ENCODE results near the gene ALG3. TPM values are rescaled to one million over a fixed set of nuclear protein-coding genes. Genes with fewer than 3 reads are reported as not detected.
A peak's percentile ranks its signal among the peaks of the same experiment; 100 is the strongest.
"Not testable (repeated sequence)": the region's sequence is repeated elsewhere in the genome, so short reads cannot be mapped to it uniquely, and the experiment has no call there.

ALG3 gene
- total RNA-seq, 6 donors from 2014 or later = 16.2 to 60.8 (median 37.6) TPM

DNA sequence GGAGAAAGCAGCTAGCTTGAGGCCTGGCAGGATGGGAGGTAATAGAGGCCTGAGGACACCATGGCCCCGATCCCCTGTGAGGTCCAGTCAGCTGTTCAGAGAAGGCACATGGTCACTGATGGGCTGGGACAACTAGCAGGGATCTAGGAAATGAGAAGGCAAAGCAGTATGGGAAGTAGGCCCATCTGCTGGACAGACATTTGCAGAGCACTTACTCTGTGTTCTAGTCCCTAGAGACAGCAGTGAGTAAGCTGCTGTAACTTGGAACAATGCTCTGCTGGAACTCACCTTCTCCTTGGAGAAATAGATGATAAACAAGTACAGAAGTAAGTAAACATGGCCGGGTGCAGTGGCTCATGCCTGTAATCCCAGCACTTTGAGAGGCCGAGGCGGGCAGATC is 34.2 kb upstream of the ALG3 start:
- Histone ChIP-seq H3K4me3 (no peak overlapping the region), H3K27me3 (no peaks in the 10 kb centered on the region), H3K36me3 (no peaks in the 10 kb centered on the region), H3K4me1 (no peaks in the 10 kb centered on the region), H3K9me3 (no peaks in the 10 kb centered on the region), H3K27ac (no peak overlapping the region)
- no peak for TF ChIP-seq POLR2A (IDR thresholded peaks at IDR 0.05)
- no peak for TF ChIP-seq CTCF (IDR thresholded peaks at IDR 0.05)
- no peak for TF ChIP-seq POLR2AphosphoS5 (IDR thresholded peaks at IDR 0.05)
- no peak for TF ChIP-seq EP300 (IDR thresholded peaks at IDR 0.05)
- DNase-seq (no peak), ATAC-seq (ENCODE audit: low FRiP score in 2 of 2) (no peak)
- WGBS, 2 donors = 82 to 95% methylated on average over 4 of the region's 4 CpGs

- no peak for TF ChIP-seq EP300 (IDR thresholded peaks at IDR 0.05)
- TF ChIP-seq POLR2A (IDR thresholded peaks at IDR 0.05) = no peak
- no peak for TF ChIP-seq POLR2AphosphoS5 (IDR thresholded peaks at IDR 0.05)
- TF ChIP-seq CTCF (IDR thresholded peaks at IDR 0.05) = no peak
- H3K36me3 ChIP-seq = no peaks in the 10 kb centered on the region
- H3K27me3 ChIP-seq = peaks cover 0 to 24% (median 11%) of the 10 kb centered on the region in 4 donors
- DNase-seq = no peak
- no peaks in the 10 kb centered on the region for H3K9me3 ChIP-seq
- H3K4me1 ChIP-seq = peaks cover 0 to 8% (median 1%) of the 10 kb centered on the region in 4 donors
- no peak overlapping the region for H3K27ac ChIP-seq
- no peak overlapping the region for H3K4me3 ChIP-seq
- WGBS, 2 donors = 88 to 91% methylated on average over 6 of the region's 6 CpGs
- peak in 1 of 2 donors; percentile 23 for ATAC-seq (ENCODE audit: low FRiP score in 2 of 2)
These were observed 28.6 kb upstream of the ALG3 start for GRCh38 chr3:184277366-184277765.

DNA sequence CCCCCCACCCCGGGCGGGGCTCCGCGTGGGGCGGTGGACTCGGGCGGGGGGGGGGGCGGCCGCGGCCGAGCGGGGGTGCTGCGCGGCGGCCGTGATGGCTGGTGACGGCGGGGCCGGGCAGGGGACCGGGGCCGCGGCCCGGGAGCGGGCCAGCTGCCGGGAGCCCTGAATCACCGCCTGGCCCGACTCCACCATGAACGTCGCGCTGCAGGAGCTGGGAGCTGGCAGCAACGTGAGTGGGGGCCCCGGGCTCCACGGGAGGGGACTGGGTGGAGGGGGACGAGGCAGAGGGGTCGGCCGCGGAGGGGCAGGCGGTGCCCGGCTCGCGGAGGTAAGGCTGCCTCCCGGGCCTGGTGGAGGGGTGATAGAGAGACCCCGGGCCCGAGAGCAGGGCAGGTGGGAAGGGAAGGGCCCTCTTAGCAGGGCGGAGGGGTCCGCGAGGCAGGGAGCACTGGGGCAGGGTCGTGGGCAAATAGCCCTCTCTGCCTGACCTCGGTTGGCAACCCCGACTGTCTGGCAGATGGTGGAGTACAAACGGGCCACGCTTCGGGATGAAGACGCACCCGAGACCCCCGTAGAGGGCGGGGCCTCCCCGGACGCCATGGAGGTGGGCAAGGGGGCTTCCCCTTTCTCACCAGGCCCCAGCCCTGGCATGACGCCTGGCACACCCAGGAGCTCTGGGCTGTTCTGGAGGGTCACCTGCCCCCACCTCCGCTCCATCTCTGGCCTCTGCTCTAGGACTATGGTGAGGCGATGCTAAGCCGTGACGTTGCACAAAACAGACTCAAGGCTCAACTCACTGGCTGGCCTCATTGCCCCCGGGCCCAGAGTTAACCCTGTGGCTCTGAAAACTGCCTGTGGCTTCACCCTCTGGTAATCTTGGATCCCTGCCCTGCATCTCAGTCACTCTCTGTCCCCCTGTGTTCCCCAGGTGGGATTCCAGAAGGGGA is 27.5 kb upstream of the ALG3 start, which contains the start of gene ECE2:
Gene ECE2, plus strand, starts transcription at position 62 of the 950 bp plus-strand sequence. Its CDS starts 132 bp downstream, at position 194.
- DNase-seq (peak in 1 of 2 donors; percentile 64), ATAC-seq (ENCODE audit: low FRiP score in 2 of 2) (peak in 1 of 2 donors; percentile 28)
- 14 to 20% methylated on average over 2 to 57 of the region's 65 CpGs for WGBS, 2 donors
- TF ChIP-seq POLR2AphosphoS5 (IDR thresholded peaks at IDR 0.05) (no peak), EP300 (IDR thresholded peaks at IDR 0.05) (no peak)
- Histone ChIP-seq H3K4me1 (peaks cover 0 to 8% (median 1%) of the 10 kb centered on the region in 4 donors), H3K27me3 (peaks cover 0 to 24% (median 11%) of the 10 kb centered on the region in 4 donors), H3K27ac (no peak within 1 kb of the TSS), H3K4me3 (no peak within 1 kb of the TSS), H3K9me3 (no peaks in the 10 kb centered on the region), H3K36me3 (no peaks in the 10 kb centered on the region)

DNA sequence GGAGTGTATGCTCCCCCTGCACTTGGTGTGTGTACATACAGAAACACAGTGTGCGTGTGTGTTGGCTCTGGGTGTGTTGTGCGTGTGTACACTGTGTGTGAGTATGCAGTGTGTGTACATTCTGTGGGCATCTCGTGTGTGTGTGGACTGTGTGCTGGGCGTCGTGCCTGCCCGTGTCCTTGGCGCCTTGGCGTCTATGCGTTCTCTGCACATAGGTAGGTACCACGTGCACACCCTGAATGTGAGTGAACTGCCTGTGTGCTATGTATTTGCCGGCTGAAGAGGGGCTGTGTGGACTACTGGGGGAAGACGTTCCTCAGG is 26.6 kb upstream of the ALG3 start:
- no peaks in the 10 kb centered on the region for H3K9me3 ChIP-seq
- no peak overlapping the region for H3K27ac ChIP-seq
- no peak for TF ChIP-seq EP300 (IDR thresholded peaks at IDR 0.05)
- TF ChIP-seq POLR2AphosphoS5 (IDR thresholded peaks at IDR 0.05) = no peak
- TF ChIP-seq CTCF (IDR thresholded peaks at IDR 0.05) = no peak
- TF ChIP-seq POLR2A (IDR thresholded peaks at IDR 0.05) = no peak
- H3K27me3 ChIP-seq = peaks cover 0 to 24% (median 11%) of the 10 kb centered on the region in 4 donors
- WGBS, 2 donors = 68% methylated on average over 12 of the region's 12 CpGs
- DNase-seq (no peak), ATAC-seq (ENCODE audit: low FRiP score in 2 of 2) (no peak)
- no peaks in the 10 kb centered on the region for H3K36me3 ChIP-seq
- peaks cover 0 to 8% (median 1%) of the 10 kb centered on the region in 4 donors for H3K4me1 ChIP-seq
- H3K4me3 ChIP-seq = no peak overlapping the region

DNA sequence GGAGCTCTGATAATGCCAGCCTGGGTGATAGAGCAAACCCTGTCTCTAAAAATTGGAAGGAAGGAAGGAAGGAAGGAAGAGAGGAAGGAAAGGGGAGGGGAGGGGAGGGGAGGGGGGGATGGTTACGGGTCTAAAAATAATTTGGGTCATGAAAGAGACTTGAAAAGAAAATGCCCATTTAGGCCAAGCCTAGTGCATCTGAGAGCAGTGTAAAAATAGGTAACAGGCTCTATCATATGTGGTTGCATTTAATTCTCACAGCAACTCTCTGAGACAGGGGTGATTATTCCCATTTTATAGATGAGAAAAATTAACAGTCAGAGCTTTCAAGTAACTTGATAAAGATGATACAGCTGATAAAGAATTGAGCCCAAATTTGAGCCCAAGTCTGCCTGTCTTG is 23.5 kb upstream of the ALG3 start:
- Histone ChIP-seq H3K27ac (no peak overlapping the region), H3K27me3 (peaks cover 0 to 21% (median 11%) of the 10 kb centered on the region in 4 donors), H3K36me3 (no peaks in the 10 kb centered on the region), H3K9me3 (no peaks in the 10 kb centered on the region), H3K4me1 (peaks cover 0 to 8% (median 1%) of the 10 kb centered on the region in 4 donors), H3K4me3 (no peak overlapping the region)
- 27 to 53% methylated on average over 1 of the region's 1 CpG for WGBS, 2 donors
- TF ChIP-seq POLR2AphosphoS5 (IDR thresholded peaks at IDR 0.05) (no peak), EP300 (IDR thresholded peaks at IDR 0.05) (no peak), POLR2A (IDR thresholded peaks at IDR 0.05) (no peak), CTCF (IDR thresholded peaks at IDR 0.05) (no peak)
- no peak for ATAC-seq (ENCODE audit: low FRiP score in 2 of 2)
- DNase-seq = no peak

GRCh38 chr3:184267249-184267648 is 18.5 kb upstream of the ALG3 start:
- not testable (repeated sequence) for ATAC-seq (ENCODE audit: low FRiP score in 2 of 2); H3K9me3 ChIP-seq; H3K36me3 ChIP-seq; DNase-seq; H3K4me1 ChIP-seq; H3K4me3 ChIP-seq; H3K27me3 ChIP-seq; H3K27ac ChIP-seq
- WGBS, 2 donors = 84 to 89% methylated on average over 1 of the region's 1 CpG
